Measurements from ENCODE around the gene HTR2B.

DNA sequence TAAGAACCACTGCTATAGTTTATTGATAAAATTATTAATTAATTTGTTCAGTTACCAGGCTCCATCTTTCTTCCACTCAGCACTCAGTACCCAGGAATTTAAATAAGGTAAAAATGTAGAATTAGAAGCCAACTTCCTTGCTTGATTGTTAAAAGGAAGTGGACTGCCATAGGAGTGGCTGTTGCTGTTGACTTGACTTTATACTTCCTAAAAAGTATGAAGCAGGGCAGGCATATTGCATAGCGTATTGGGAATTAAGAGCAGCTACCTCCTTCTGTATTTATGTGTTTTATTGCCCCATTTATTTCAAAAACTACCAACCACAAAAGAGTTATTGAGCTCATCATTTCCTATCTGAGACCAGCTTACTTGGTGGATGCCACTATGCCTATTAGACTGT lies 40.3 kb downstream of the HTR2B start:
- no peak for TF ChIP-seq CTCF (IDR thresholded peaks at IDR 0.05)
- TF ChIP-seq POLR2A (IDR thresholded peaks at IDR 0.05) = no peak

Data from thyroid gland (tissue), 4 donors.